Inflammatory macrophage treated with lipopolysaccharide for 4 hours (primary cell): Measurements from ENCODE around the gene SMNDC1.

Source experiments
- DNase-seq: peaks from one replicate; pipeline ENCODE4 v3.0.0-alpha.2; 2020

The SMNDC1 gene

DNA sequence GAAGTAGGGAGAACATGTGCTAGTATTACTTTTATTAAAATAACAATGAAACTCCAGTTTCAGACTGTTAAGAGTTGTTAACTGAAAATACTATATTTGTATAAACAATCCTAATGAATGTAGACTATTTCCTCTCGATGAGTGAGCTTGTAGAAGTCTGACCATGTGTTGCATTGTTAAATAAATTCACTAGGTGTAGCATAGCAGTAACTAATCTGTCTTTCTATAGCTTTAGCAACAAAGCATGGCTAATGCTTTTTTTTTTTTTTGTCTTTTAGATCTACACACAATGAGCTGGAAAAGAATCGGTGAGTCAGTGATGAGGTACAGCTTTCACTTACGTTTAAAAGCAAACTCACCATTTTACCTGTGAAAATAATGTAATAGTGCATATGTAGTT lies 60.2 kb downstream of the SMNDC1 start:
- no peak for DNase-seq

- DNase-seq: no peak
Measured at GRCh38 chr10:110242511-110242910, 62.2 kb downstream of the SMNDC1 start.

GRCh38 chr10:110241841-110242240 lies 62.9 kb downstream of the SMNDC1 start:
- DNase-seq: no peak

DNA sequence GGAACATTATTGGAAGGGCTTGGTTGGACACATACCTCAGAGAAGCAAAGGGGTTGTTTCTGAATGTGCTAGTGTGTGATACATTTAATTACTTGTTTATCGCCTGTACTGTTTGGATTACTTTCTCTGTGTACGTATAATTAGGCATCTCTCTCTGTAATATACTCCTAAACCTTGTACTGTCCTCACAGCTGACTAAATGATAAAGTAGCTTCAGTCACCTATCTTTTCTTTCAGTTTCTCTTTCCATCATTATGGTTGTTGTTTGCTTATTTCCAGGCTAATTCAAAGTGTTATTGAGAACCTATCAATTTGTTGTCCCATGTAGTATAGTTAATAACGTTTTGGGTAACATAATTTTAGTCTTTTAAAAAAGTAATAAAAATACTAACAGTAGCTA lies 63.3 kb downstream of the SMNDC1 start:
- DNase-seq: no peak
